VCaP (cell line): ENCODE measurements around the gene DKK1.

Experiments used
- H3K27ac ChIP-seq: fragments of 450-650 bp; 2 replicates; pipeline ENCODE4 v1.5.1; 2017
- CTCF ChIP-seq: fragments of 450-650 bp; conservative IDR thresholded peaks from 2 replicates; pipeline ENCODE4 v1.5.1; 2017; ENCODE audit warnings: mild to moderate bottlenecking, moderate library complexity

Gene DKK1

DNA sequence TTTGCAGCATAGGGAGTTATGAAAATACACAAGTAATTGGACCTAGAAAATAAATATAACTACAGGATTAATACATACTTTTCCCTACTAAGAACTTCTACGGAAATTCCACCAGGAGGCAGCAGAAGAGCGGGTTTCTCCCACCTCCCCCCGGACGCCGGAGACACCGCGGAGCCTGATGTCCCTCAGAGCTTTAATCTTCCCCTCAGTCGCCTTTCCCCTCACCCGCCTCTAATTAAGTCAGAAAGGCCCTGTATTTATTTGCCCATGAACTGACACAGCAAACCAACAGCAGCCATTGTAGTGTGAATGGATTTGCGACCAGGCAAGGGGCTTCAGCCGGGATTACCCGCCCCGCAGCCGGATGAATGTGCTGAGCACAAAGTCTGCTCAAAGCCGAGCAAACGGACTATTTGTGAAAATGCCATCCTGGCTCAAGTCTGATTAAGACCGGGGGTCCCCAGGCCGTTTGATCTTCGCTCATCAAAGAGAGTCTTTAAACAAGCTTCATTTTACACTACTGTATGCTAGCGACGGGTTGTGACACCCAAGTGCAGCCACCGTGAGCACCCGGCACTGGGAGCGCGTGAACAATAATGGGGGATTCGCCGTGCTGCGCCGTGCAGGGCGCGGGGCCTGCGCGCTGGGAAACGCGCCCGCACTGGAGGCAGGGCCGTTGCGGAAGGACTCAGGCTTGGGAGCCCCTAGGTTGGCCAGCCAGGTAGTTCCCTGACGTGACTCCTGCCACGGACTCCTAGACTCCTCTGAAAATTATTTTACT, 5.6 kb upstream of the DKK1 start:
- H3K27ac ChIP-seq = no peak overlapping the region

GRCh38 chr10:52312942-52313255, 1.2 kb upstream of the DKK1 start:
- no peak for TF ChIP-seq CTCF
- no peak overlapping the region for H3K27ac ChIP-seq

More for the DNA sequence above, 5.6 kb upstream of the DKK1 start:
- peak; percentile 82 for TF ChIP-seq CTCF

DNA sequence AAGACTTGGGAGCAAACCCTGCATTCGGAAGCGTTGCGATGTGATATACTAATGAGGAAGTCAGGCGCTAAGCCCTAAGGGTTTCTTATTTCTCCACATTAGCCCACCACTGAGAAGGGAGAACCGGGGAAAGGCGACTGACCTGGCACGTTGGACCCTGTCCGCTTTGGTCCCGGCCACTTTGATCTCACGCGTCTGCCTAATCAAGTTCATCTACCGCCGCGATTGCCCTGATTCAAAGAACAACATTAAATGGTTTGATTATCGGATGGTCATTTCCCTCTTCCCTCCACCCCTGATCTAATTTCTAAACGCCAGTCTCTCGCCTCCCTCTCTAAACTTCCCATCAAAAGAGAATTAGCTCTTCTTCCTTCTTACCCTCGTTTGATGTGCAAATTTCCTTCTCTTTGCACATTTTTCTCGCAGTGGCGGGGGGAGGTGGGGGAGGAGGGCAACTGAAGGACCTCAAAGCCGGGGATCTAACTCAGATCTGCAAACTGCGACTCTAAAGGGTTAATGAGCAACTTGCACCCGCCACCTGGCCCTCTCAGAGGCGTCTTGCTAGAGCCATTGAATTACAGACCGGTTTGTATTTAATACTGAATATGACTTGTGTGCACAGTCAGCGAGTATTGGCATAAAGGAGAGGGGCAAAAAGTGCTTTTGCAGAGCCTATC, 687 bp upstream of the DKK1 start:
- H3K27ac ChIP-seq = no peak overlapping the region
- TF ChIP-seq CTCF = no peak

GRCh38 chr10:52314822-52315552, 906 bp downstream of the DKK1 start:
- no peak overlapping the region for H3K27ac ChIP-seq
- no peak for TF ChIP-seq CTCF

GRCh38 chr10:52316001-52316400, 1.9 kb downstream of the DKK1 start:
- no peak for TF ChIP-seq CTCF
- H3K27ac ChIP-seq = no peak overlapping the region

DNA sequence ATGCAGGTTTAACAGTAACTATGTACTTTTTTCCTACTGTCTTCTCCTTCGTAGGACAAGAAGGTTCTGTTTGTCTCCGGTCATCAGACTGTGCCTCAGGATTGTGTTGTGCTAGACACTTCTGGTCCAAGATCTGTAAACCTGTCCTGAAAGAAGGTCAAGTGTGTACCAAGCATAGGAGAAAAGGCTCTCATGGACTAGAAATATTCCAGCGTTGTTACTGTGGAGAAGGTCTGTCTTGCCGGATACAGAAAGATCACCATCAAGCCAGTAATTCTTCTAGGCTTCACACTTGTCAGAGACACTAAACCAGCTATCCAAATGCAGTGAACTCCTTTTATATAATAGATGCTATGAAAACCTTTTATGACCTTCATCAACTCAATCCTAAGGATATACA, 2.4 kb downstream of the DKK1 start:
- no peak for TF ChIP-seq CTCF
- no peak overlapping the region for H3K27ac ChIP-seq

DNA sequence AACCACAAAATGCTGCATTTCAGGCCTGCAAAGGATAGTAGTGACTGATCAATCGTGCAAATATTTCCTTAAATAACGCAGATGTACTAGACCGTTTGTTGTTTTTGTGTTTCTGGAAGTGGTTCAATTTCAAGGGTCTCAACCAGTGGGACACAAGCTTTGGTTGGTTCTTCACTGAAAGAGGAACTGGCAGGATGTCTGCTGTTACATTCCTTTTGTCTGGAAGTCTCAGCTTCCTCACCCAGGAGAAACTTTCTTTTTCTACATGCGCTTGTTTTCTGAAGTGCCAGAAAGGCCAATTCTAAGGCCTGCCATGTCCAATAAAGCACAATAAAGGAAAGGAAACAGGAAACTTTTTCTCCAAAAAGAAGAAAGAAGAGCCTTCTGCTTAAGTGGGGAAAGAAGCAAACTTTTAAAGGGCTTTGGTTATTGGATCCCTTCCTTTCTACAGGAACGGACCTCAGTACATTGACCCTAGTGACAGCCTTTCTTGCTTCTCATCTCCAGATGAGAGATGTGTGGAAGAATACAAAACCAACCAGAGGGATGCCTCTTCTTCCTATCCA, 4.1 kb downstream of the DKK1 start:
- no peak for TF ChIP-seq CTCF
- H3K27ac ChIP-seq = no peak overlapping the region
